ENCODE data around the gene RBM17. TPM values are rescaled to one million over a fixed set of nuclear protein-coding genes. Genes with fewer than 3 reads are reported as not detected.

Gene RBM17
- total and polyA plus RNA-seq, 10 of the 15 experiments (the other 5 are each of a cell fraction or from before 2014, with no cell fraction given): 28.4 to 181 (median 83.9) TPM

- TF ChIP-seq, protein P1, sequence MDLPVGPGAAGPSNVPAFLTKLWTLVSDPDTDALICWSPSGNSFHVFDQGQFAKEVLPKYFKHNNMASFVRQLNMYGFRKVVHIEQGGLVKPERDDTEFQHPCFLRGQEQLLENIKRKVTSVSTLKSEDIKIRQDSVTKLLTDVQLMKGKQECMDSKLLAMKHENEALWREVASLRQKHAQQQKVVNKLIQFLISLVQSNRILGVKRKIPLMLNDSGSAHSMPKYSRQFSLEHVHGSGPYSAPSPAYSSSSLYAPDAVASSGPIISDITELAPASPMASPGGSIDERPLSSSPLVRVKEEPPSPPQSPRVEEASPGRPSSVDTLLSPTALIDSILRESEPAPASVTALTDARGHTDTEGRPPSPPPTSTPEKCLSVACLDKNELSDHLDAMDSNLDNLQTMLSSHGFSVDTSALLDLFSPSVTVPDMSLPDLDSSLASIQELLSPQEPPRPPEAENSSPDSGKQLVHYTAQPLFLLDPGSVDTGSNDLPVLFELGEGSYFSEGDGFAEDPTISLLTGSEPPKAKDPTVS (IDR thresholded peaks at IDR 0.05; ENCODE audit: low read depth, low read length): no peak
- TF ChIP-seq IKZF1 (conservative IDR thresholded peaks at IDR 0.05): peak; percentile 99
- TF ChIP-seq EP300 (IDR thresholded peaks at IDR 0.05; ENCODE audit: borderline replicate concordance in 1 of 2, control insufficient read depth in 1 of 2, low read depth in 2 of 2, low read length in 2 of 2): peak; percentile 82 to 99
- TF ChIP-seq YBX1 (IDR thresholded peaks at IDR 0.05): no peak
- TF ChIP-seq POU2F2 (IDR thresholded peaks at IDR 0.05; ENCODE audit: borderline replicate concordance, low read depth, low read length): no peak; the same call in 2 of the 3 replicates
- 0 out of 2 replicates have a peak, but pooled peaks have one; percentile 23 for TF ChIP-seq YY1 (IDR thresholded peaks at IDR 0.05; ENCODE audit: low read depth, low read length)
- TF ChIP-seq HCFC1 (IDR thresholded peaks at IDR 0.05; ENCODE audit: low read length): no peak
- no peak for TF ChIP-seq ASH2L (IDR thresholded peaks at IDR 0.05; ENCODE audit: borderline replicate concordance, low read depth)
- no peak for TF ChIP-seq ZBTB40 (IDR thresholded peaks at IDR 0.05; ENCODE audit: borderline replicate concordance)
- TF ChIP-seq SMARCA5 (IDR thresholded peaks at IDR 0.05): peak; percentile 70; the same call in 1 of the 2 replicates
- TF ChIP-seq IRF4 (IDR thresholded peaks at IDR 0.05; ENCODE audit: low read depth, low read length): peak; percentile 100
- peak; percentile 81 for TF ChIP-seq PAX5 (IDR thresholded peaks at IDR 0.05; ENCODE audit: borderline replicate concordance, low read depth, low read length)
- TF ChIP-seq BHLHE40 (IDR thresholded peaks at IDR 0.05; ENCODE audit: borderline replicate concordance in 1 of 2, low read depth in 2 of 2, low read length in 1 of 2): peak; percentile 80 to 87
- TF ChIP-seq BRCA1 (IDR thresholded peaks at IDR 0.05; ENCODE audit: low read depth, low read length): no peak
- no peak for TF ChIP-seq TCF7 (IDR thresholded peaks at IDR 0.05; ENCODE audit: borderline replicate concordance)
- peak; percentile 36; the same call in 1 of the 2 replicates for TF ChIP-seq TCF3 (IDR thresholded peaks at IDR 0.05; ENCODE audit: borderline replicate concordance, insufficient read depth, low read depth, low read length)
- peak; percentile 90 for TF ChIP-seq ATF2 (IDR thresholded peaks at IDR 0.05; ENCODE audit: low read length)
- TF ChIP-seq RAD51 (IDR thresholded peaks at IDR 0.05): no peak
- TF ChIP-seq FOXM1 (IDR thresholded peaks at IDR 0.05; ENCODE audit: low read depth, low read length): peak; percentile 56
- no peak for TF ChIP-seq SREBF1 (IDR thresholded peaks at IDR 0.05; ENCODE audit: low read length)
- no peak for TF ChIP-seq SP1 (IDR thresholded peaks at IDR 0.05; ENCODE audit: low read depth, low read length)
- TF ChIP-seq MYB (IDR thresholded peaks at IDR 0.05; ENCODE audit: borderline replicate concordance, low read depth, low read length): no peak
Measured at GRCh38 chr10:6141296-6142151, 52.7 kb downstream of the RBM17 start (continued).
